Stimulated activated CD4-positive, alpha-beta T cell treated with anti-CD3 and anti-CD28 coated beads, Interleukin-2, amount 100 ng/mL, for 4 hours (primary cell): ENCODE measurements around the gene CAPN10.

ENCODE experiments used
- DNase-seq: peaks from one replicate; pipeline ENCODE4 v3.0.0-alpha.2; 2020; ENCODE audit warnings: low read depth

Gene CAPN10

DNA sequence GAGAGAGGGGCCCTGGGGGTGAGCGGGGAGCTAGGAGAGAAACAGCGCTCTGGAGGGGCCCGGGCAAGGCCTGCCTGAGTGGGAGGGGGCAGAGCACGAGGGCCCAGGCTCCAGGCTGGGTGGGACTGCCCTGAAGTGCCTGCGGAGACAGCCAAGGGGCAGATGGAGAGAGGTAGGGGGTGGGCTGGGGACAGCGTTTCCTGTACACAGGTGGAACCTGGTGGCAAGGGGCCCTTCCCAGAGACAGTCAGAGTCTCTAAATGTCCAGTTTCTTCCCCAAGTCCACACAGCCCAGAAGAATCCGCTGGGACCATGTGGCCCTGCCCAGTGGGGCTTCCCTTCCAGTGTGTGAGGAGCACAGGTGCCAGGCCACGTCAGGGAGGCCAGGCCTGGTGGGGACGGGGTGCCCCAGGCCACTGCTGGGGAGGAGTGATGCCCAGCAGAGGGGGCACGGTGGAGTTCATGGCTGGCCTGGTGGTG, 37.0 kb downstream of the CAPN10 start:
- no peak for DNase-seq

DNA sequence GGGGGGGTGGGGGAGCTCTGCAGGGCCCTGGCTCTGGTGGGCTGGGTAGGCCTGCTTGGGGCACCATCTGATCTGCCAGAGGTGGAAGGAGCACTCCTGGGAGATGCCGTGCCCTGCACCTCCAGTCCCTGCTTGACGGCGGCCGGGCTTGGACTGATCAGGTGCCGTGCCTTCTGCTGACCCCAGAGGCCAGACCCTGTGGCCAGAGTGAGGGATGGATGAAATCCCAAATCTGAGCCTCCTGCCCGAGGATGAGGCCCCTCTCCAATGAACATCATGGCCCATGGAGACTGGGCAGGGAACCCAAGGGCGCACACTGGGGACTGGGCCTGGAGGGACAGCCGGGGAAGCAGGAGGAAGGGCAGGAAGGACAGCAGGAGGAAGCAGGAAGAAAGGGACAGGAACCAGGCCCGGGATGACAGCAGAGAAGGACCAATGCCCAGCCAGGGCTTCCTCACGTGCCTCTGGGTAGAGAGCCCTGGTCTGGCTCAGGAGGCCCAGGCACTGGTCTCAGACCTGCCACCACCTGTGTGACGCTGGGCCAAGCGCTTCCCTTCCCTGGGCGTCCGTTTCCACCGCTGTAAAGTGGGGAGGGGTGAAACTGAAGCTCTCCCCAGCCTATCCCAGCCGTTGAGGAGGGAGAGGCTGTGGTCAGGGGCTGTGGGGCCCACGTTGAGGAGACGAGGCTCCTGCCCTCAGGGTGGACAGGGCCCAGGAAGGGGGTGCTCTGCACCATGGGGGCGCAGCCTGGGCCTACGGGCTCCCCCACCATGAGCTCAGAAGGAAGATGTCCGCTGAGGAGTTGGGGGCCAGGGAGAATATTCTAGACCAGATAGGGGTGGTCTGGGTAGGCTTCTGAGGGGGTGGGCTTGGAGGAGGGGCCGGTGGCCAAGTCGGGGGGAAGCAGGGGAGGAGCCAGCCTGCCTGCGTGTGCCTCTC, 37.7 kb downstream of the CAPN10 start:
- no peak for DNase-seq

DNA sequence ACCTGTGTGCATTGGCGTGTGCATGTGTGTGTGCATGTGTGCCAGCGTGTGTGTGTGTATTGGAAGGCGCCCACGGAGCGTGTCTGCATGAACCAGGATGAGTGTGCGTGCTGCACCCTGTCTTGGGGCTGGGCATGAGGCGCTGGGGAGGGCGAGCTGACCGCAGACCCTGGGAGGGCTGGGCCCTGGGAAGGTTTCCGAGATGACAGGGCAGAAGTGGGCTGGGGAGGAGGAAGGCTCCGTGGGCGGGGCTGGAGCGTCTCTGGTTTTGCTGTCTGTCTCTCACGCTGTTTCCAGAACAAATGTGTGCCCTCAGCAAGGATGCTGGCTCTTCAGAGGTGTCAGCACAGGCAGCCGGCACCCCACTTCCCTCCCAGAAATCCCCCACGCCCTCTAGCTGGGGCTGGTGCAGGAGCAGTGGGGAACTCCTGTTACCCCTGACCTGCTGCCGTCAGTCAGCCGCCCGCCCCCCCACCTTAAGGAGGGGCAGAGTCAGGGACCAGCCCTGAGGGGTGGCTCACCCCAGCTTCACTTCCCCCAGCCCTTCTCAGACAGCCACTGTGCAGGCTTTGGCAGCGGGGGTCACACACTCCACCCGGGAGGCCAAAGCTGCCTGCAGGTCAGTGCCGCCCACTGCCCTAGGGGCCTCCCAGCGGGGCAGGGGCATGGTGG, 38.6 kb downstream of the CAPN10 start, which contains the start of gene GPR35:
Gene GPR35, plus strand, starts transcription at position 531 of the 672 bp plus-strand sequence. CDS start 4,473 bp downstream, outside the sequence.
- peak; percentile 52 for DNase-seq

DNA sequence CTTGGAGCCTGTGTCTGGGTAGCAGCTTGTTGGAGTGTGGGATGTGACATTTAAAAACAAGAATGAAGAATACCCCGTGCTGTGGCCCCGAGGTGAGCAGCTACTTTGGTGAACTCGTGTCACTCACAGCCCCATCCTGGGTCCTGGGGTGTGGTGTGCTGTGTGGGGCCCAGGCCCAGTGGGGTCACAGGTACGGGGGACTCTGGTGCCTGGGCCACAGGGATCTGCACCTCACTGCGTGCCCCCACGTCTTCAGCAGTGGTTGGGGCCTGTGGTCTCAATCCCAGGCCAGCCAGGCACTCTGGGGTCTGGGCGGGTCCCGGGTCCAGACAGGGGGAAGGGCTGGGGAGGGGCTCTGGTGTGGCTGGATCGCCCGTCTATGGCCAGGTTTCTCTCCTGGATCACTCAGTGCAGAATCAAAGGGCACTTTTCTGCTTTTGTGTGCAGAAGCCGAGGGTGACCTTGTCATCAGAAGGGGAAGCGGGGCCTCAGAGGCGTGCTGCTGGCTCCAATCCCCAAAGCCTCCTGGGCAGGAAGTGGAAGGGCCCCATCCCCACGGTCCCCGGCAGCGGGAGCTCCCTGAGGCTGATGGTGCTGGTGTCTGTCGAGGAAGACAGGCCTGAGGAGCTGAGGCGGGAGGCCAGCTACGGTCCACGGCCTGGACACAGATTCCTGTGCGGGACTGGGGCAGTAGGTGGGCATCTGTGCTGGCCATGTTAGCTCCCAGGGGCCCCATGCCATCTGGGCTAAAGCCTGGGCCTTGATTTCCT, 40.2 kb downstream of the CAPN10 start:
- DNase-seq, result no peak

DNA sequence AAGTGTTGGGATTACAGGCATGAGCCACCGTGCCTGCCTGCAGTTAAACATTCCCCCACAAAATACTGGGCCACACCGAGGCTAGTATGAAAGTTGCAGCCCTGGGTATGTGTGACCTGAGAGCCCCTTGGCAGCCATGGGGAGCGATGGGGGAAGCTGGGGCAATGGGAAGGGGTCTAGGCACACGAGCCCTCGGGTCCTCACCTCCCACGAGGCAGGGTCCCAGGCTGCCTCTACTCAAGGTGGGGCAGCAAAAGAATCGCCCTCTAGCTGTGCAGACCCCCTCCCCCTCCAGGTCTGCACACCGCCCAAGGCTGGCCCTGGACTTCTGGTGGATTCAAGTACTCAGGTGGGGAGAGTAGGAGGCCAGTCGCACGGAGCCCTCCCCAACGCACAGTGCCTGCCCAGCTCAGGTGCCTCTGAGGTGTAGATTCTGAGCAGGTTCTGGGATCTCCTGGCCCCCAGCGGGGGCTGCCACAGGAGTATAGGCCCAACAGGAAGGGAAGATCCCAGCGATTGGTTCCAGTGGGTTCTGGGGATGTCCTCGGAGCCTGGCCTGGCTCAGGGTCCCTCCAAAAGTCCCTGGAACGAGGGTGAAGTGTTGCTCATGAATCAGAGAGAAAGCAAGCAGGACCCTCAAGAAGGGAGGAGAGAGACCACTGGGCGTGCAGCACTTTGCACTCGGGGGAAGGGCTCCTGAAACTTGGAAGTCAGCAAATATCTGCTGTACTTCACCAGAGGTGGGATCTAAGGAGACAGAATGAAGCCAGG, 41.4 kb downstream of the CAPN10 start:
- no peak for DNase-seq

DNA sequence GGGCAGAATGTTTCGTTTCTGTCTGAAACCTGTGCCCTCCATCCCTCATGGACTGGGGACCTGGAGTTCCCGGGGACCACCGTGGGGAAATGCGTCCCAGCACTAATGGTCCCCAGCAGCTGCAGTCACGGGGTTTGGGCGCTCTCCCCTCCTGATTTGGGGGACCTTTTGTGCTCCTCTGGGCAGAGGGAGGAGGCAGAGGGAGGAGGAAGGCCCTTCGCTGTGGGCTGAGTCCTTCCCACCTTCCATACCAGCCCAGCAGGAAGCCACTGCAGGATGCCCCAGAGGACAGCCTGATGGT, 41.9 kb downstream of the CAPN10 start:
- DNase-seq, result no peak

DNA sequence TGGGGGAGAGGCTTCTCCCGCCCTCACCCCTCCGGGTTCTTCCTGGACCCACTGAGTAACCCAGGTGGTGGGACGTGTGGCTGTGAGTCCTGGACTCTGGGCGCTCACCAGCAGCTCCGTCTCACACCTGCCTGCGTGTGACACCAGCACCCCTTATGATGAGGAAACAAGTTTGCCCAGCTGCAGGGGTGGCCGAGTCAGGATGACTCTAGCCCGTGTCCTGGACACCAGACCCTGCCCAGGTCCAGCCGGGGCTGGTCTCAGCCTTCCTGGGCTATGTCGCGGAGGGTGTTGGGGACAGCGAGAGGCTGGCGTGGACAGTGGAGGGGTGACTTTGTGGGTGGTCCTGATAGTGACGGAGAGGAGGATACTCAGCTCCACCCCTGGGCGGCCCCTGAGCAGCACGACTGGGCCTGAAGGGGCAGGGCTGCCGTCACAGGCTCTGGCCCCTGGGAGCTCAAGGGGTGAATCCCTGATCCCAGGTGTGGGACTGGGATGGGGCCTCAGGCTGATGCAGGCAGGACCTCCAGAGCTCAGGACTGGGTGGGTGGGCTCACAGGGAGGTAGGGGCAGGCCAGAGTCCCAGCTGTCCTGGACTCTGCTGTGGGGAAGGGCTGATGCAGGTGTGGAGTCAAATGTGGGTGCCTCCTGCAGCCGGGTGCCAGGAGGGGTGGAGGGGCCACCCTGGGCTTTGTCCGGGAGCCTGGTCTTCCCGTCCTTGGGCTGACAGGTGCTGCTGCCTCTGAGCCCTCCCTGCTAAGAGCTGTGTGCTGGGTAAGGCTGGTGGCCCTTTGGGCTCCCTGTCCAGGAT, 42.5 kb downstream of the CAPN10 start:
- DNase-seq, result no peak

DNA sequence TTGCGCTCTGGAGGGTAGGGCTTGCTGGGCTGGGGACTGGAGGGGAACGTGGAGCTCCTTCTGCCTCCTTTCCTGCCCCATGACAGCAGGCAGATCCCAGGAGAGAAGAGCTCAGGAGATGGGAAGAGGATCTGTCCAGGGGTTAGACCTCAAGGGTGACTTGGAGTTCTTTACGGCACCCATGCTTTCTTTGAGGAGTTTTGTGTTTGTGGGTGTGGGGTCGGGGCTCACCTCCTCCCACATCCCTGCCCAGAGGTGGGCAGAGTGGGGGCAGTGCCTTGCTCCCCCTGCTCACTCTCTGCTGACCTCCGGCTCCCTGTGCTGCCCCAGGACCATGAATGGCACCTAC, 43.1 kb downstream of the CAPN10 start:
- no peak for DNase-seq

DNA sequence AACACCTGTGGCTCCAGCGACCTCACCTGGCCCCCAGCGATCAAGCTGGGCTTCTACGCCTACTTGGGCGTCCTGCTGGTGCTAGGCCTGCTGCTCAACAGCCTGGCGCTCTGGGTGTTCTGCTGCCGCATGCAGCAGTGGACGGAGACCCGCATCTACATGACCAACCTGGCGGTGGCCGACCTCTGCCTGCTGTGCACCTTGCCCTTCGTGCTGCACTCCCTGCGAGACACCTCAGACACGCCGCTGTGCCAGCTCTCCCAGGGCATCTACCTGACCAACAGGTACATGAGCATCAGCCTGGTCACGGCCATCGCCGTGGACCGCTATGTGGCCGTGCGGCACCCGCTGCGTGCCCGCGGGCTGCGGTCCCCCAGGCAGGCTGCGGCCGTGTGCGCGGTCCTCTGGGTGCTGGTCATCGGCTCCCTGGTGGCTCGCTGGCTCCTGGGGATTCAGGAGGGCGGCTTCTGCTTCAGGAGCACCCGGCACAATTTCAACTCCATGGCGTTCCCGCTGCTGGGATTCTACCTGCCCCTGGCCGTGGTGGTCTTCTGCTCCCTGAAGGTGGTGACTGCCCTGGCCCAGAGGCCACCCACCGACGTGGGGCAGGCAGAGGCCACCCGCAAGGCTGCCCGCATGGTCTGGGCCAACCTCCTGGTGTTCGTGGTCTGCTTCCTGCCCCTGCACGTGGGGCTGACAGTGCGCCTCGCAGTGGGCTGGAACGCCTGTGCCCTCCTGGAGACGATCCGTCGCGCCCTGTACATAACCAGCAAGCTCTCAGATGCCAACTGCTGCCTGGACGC, 43.6 kb downstream of the CAPN10 start:
- no peak for DNase-seq

DNA sequence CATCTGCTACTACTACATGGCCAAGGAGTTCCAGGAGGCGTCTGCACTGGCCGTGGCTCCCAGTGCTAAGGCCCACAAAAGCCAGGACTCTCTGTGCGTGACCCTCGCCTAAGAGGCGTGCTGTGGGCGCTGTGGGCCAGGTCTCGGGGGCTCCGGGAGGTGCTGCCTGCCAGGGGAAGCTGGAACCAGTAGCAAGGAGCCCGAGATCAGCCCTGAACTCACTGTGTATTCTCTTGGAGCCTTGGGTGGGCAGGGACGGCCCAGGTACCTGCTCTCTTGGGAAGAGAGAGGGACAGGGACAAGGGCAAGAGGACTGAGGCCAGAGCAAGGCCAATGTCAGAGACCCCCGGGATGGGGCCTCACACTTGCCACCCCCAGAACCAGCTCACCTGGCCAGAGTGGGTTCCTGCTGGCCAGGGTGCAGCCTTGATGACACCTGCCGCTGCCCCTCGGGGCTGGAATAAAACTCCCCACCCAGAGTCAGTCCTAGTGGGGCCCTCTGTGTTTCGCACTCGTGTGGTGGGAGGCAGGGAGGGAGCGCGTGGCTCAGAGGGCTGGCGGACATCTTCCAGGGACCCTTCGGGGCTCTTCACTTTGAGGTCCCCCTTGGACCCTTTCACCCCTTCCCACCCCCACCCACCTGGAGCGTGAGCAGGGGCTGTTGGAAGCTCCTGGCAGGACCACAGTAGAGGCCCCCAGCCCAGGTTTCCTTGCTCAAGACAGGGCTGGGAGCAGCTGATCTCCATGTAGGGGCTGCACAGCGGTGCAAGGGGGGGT, 44.4 kb downstream of the CAPN10 start:
- DNase-seq, result no peak

DNA sequence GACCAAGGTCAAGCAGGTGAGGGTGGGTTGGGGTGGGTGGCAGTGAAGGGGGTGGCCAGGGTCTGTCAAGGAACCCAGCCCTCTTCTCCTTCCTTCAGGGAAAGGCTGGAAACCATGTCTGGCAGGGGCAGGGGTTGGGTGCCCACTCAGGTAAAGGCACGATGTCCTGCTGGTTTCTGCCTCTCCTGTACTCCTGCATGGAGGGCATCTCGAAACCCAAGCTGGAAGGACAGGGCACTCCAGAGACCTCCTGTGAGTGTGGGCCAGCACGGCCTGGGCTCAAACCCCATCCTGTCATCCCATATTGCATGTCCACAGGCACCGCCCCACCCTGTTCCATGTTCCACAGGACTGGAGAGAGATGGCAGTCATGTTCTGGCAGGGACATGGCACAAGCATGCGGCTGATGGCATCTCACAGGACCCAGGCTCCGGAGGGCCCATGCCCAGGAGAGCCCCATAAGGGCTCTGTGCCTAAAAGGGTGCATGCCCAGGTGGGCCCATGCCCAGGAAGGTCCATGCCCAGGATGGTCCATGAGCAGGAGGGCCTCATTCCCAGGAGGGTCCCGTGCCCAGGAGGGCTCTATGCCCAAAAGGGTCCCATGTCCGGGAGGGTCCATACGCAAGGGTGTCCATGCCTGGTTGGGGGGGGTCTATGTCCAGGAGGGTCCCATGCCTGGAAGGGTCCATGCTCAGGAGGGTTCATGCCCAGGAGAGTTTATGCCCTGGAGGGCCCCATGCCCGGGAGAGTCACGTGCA, 45.2 kb downstream of the CAPN10 start:
- DNase-seq, result no peak

DNA sequence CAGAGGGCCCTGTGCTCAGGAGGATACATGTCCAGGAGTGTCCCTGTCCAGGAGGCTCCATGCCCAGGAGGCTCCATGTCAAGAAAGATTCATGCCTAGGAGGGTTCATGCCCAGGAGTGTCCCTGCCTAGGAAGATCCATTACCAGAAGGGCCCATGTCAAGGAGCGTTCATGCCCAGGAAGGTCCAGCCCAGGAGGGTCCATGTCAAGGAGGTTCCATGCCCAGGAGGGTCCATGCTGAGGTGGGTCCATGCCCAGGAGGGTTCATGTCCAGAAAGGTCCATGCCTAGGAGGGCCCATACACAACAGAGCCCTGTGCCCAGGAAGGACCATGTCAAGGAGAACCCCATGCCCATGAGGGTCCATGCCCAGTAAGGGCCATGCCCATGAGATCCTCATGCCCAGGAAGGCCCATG, 45.8 kb downstream of the CAPN10 start:
- no peak for DNase-seq

DNA sequence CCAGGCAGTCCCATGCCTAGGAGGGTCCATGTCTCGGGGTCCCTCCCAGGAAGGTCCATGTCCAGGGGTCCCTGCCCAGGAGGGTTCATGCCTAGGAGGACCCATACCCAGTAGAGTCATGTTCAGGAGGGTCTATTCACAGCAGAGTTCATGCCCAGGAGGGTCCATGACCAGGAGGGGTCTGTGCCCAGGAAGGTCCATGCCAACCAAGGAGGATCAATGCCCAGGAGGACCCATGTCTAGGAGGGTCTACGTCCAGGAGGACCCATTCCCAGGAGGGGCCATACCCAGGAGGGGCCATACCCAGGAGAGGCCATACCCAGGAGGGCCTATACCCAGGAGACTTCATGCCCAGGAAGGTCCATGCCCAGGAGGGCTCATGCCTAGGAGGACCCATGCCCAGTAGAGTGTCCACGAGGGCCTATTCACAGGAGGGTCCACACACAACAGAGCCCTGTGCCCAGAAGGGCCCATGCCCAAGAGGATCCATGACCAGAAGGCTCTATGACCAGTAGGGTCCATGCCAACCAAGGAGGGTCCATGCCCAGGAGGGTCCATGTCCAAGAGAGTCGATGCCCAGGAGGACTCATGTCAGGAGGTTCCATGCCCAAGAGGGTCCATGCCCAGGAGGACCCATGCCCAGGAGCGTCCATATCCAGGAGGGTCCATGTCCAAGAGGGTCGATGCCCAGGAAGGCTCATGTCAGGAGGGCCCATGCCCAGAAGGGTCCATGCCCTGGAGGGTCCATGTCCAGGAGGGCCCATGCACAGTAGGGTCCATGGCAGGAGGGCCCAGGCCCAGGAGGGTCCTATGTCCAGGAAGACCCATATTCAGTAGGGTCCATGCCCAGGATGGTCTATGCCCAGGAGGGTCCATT, 48.8 kb downstream of the CAPN10 start:
- no peak for DNase-seq

DNA sequence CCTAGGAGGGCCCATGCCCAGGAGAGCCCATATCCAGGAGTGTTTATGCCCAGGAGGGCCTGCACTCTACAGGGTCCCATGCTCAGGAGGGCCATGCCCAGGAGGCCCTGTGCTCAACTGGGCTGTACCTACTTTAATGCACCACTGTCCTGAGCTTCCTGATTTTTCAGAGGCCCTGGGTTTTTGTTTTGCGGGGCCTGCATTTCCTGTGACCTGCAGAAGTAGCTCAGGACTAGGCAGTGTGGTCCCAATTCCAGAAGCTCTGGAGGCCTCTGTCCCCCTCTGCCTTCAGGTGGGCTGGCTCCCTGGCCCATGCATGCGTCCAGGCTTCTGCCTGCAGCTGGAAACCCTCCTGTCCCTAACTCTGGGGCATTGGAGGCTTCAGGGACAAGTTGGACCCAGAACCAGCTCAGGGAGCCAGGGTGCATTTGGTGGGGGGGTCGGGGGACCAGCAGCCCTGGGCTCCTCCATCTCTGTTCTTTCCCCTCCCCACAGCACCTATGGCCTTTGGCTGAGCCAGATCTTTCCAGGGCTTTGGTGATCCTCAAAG, 49.5 kb downstream of the CAPN10 start:
- no peak for DNase-seq

DNA sequence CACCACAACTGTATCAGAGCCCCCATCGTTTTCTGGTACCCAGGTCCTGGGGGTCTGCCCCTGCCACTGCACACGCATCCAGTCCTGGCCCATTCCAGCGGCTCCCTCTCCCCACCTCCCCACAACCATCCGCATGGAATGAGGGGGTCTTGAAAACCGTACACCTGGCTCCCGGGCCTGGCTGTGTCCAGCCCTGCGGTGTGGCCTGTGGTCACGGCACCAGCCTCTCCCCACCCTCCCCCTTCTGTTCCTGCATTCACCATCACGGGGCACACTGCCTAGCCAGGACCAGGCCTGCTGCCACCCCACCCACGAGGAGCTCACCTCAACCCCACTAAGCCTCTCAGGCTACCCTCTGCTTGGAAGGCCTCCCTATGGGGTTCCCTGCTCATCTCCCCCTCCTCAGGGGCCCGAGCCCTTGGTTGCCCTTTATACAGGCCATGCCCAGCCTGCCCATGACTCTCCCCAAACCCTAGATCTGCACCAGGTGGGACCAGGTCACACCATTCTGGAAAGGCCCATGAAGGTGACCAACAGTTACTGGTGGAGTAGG, 50.1 kb downstream of the CAPN10 start:
- no peak for DNase-seq

DNA sequence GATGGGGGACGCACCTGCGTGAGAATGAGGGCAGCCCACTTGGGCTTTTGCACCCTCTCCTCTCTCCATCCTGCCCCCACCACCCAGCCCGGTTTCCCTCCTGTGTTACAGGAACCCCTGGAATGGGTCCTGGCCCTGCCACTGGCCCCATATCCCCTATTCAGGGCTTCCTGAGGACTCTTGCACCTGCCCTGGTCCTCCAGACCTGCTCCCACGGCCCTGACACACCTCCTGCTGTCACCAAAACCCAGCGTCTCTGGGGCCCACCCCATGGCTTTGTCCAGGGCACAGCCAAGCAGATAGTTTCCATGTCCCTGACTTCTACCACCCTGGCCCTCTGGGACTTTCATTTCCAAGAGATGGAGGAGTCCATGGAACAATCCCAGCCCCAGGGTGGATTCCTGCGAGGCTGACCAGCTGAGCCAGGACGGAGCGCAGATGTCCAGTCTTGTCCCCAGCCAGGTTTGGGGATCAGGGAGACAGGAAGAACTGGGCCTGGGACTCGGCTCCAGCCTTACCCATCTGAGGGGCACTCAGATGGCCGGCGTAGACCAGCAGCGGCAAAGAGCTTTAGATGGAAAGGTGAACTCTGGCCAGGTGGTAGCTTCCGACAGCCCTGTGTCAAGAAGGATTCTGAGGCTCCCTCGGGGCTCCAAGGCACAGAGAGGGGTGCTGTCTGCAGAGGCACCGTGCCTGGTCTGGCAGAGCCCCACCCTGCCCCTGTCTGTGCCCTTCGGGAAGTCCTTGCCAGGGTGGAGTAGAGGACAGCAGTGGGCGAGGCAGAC, 50.8 kb downstream of the CAPN10 start:
- DNase-seq, result no peak
